Peyer's patch (tissue), 4 donors: ENCODE measurements around the gene ABCA2. TPM values are rescaled to one million over a fixed set of nuclear protein-coding genes. Genes with fewer than 3 reads are reported as not detected.
A peak's percentile ranks its signal among the peaks of the same experiment; 100 is the strongest.

Experiments used
- DNase-seq, 3 donors: peaks; one replicate each; pipeline ENCODE4 v3.0.0-alpha.2; 2017 to 2019
- H3K27ac ChIP-seq, 4 donors: fragments of 200-600 bp; sonication (generic); one replicate each; pipeline ENCODE4 v1.5.1; 2016 to 2019
- H3K27me3 ChIP-seq, 2 donors: fragments of 200-600 bp; sonication (generic); one replicate each; pipeline ENCODE4 v1.5.1; 2019
- H3K36me3 ChIP-seq, 3 donors: fragments of 200-600 bp; sonication (generic); one replicate each; pipeline ENCODE4 v1.5.1; 2016 to 2019
- H3K4me1 ChIP-seq, 4 donors: fragments of 200-600 bp; sonication (generic); one replicate each; pipeline ENCODE4 v1.5.1; 2016 to 2019
- H3K4me3 ChIP-seq, 4 donors: fragments of 200-600 bp; sonication (generic); 1 replicate in 3 of 4; 2 replicates in 1 of 4; pipeline ENCODE4 v1.5.1; 2016 to 2019; ENCODE audit warnings: mild to moderate bottlenecking in 1 of 4
- H3K9me3 ChIP-seq, 4 donors: fragments of 200-600 bp; sonication (generic); one replicate each; pipeline ENCODE4 v1.5.1; 2016 to 2019; ENCODE audit warnings: mild to moderate bottlenecking in 1 of 4
- POLR2A ChIP-seq, 2 donors: fragments of 450-650 bp; IDR thresholded peaks; one replicate each; pipeline ENCODE4 v1.5.1; 2017; ENCODE audit warnings: antibody characterized with exemption in 2 of 2, mild to moderate bottlenecking in 2 of 2, moderate library complexity in 2 of 2
- total RNA-seq, 4 donors: library from RNA; depleted of rRNA; stranded (reverse); fragments of >200 nt; gene quantifications; one replicate each; pipeline ENCODE4 v1.1.0, GENCODE V29; 2016
- TF ChIP-seq, protein P1 (sequence below), 6 experiments: fragments of 450-650 bp in 4 of 6; fragments of 200-600 bp in 2 of 6; sonication (generic) in 1 of 6; IDR thresholded peaks; one replicate each; pipeline ENCODE4 v1.5.1; 2017 to 2019; ENCODE audit warnings: antibody characterized with exemption in 6 of 6, mild to moderate bottlenecking in 3 of 6, moderate library complexity in 1 of 6

The ABCA2 gene
- total RNA-seq, 4 donors from 2014 or later, result 46.4 to 69.0 (median 49.0) TPM

GRCh38 chr9:137058521-137059234 lies 30.6 kb upstream of the ABCA2 start:
- Histone ChIP-seq H3K27me3 (peaks cover 0 to under 1% of the 10 kb centered on the region in 2 donors), H3K36me3 (no peaks in the 10 kb centered on the region), H3K4me1 (peaks cover 0 to 43% (median 8%) of the 10 kb centered on the region in 4 donors), H3K27ac (no peak overlapping the region), H3K4me3 (no peak overlapping the region), H3K9me3 (no peaks in the 10 kb centered on the region)
- DNase-seq, result no peak
- no peak for TF ChIP-seq POLR2A (IDR thresholded peaks at IDR 0.05)
- TF ChIP-seq, protein P1, sequence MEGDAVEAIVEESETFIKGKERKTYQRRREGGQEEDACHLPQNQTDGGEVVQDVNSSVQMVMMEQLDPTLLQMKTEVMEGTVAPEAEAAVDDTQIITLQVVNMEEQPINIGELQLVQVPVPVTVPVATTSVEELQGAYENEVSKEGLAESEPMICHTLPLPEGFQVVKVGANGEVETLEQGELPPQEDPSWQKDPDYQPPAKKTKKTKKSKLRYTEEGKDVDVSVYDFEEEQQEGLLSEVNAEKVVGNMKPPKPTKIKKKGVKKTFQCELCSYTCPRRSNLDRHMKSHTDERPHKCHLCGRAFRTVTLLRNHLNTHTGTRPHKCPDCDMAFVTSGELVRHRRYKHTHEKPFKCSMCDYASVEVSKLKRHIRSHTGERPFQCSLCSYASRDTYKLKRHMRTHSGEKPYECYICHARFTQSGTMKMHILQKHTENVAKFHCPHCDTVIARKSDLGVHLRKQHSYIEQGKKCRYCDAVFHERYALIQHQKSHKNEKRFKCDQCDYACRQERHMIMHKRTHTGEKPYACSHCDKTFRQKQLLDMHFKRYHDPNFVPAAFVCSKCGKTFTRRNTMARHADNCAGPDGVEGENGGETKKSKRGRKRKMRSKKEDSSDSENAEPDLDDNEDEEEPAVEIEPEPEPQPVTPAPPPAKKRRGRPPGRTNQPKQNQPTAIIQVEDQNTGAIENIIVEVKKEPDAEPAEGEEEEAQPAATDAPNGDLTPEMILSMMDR (IDR thresholded peaks at IDR 0.05), result no peak

GRCh38 chr9:137057545-137057944 lies 29.5 kb upstream of the ABCA2 start:
- Histone ChIP-seq H3K4me3 (no peak overlapping the region), H3K4me1 (peaks cover 10 to 54% (median 15%) of the 10 kb centered on the region in 4 donors), H3K27me3 (peaks cover 0 to 9% of the 10 kb centered on the region in 2 donors), H3K9me3 (no peaks in the 10 kb centered on the region), H3K27ac (no peak overlapping the region), H3K36me3 (no peaks in the 10 kb centered on the region)
- TF ChIP-seq, protein P1 (IDR thresholded peaks at IDR 0.05), result no peak
- no peak for TF ChIP-seq POLR2A (IDR thresholded peaks at IDR 0.05)
- no peak for DNase-seq

GRCh38 chr9:137056739-137057415 lies 28.8 kb upstream of the ABCA2 start:
- DNase-seq, result no peak
- no peak overlapping the region for H3K27ac ChIP-seq
- no peaks in the 10 kb centered on the region for H3K36me3 ChIP-seq
- TF ChIP-seq, protein P1 (IDR thresholded peaks at IDR 0.05), result no peak
- H3K4me3 ChIP-seq, result no peak overlapping the region
- no peaks in the 10 kb centered on the region for H3K9me3 ChIP-seq
- H3K4me1 ChIP-seq, result peaks cover 10 to 55% (median 15%) of the 10 kb centered on the region in 4 donors
- peaks cover 0 to 9% of the 10 kb centered on the region in 2 donors for H3K27me3 ChIP-seq

GRCh38 chr9:137055385-137056364 lies 27.6 kb upstream of the ABCA2 start:
- peak in 1 of 2 donors; percentile 24 for TF ChIP-seq POLR2A (IDR thresholded peaks at IDR 0.05)
- TF ChIP-seq, protein P1 (IDR thresholded peaks at IDR 0.05), result peak in 1 of 6 experiments; percentile 7
- no peaks in the 10 kb centered on the region for H3K36me3 ChIP-seq
- H3K4me1 ChIP-seq, result peaks cover 10 to 55% (median 15%) of the 10 kb centered on the region in 4 donors
- peak; percentile 37 to 95 (median 92) for DNase-seq
- peaks cover 0 to 9% of the 10 kb centered on the region in 2 donors for H3K27me3 ChIP-seq
- H3K4me3 ChIP-seq, result peak overlapping the region in 2 of 4 donors; percentile 63 to 86
- H3K9me3 ChIP-seq, result no peaks in the 10 kb centered on the region
- peak overlapping the region; percentile 17 to 97 (median 92) for H3K27ac ChIP-seq

DNA sequence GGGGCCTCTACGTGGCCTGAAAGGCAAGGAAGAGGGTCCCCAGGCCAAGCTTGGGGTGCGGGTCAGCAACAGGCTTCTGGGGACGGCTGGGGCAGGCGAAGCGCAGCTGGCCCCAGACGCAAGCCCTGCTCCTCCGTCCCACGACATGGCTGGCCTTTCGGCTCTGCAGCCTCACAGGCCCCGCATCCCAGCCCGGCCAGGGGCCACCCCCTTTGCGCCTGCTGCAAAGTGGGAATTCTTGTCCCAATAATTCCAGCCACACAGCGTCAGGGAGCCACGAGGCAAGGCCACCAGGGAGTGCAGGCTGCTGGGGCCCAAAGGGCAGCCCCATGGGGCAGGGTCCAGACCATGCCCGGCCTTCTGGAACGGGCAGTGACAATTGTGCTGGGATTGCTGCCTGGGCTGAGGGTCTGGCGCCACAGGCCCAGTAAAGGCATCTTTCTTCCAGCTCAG lies 26.9 kb upstream of the ABCA2 start:
- no peak for TF ChIP-seq POLR2A (IDR thresholded peaks at IDR 0.05)
- peak in 2 of 3 donors; percentile 66 to 79 for DNase-seq
- Histone ChIP-seq H3K9me3 (no peaks in the 10 kb centered on the region), H3K4me3 (peak overlapping the region in 2 of 4 donors; percentile 63 to 86), H3K36me3 (no peaks in the 10 kb centered on the region), H3K4me1 (peaks cover 10 to 55% (median 15%) of the 10 kb centered on the region in 4 donors), H3K27ac (peak overlapping the region; percentile 17 to 97 (median 92)), H3K27me3 (peaks cover 0 to 9% of the 10 kb centered on the region in 2 donors)
